HG02938 (cell line): ENCODE measurements around the gene FAM76B.

Experiments
- ATAC-seq: cut with Tn5 transposase; IDR thresholded peaks from one replicate; pipeline ENCODE4 v1.9.1; 2021; ENCODE audit warnings: mild to moderate bottlenecking, moderate library complexity; ENCODE audit not compliant: unreplicated experiment

The FAM76B gene

GRCh38 chr11:95792700-95793099, 3.1 kb upstream of the FAM76B start:
- ATAC-seq = no peak

GRCh38 chr11:95792200-95792599, 2.6 kb upstream of the FAM76B start:
- ATAC-seq = no peak

DNA sequence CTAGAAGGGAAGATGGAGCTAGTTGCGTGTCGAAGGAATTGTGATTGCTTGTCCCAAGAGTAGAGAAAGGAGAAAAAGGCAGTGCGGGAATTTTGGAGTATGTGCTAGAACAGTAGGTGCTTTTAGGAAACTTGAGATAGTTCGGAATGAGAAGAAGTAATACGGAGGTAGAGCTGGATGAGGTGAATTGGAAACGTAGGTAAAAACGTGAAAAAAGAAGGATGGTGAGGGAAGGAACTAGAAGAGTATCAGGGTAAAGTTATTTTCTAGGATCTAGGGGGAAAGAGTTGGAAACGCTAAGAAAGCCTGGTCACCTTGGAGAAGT, 2.1 kb upstream of the FAM76B start:
- no peak for ATAC-seq

DNA sequence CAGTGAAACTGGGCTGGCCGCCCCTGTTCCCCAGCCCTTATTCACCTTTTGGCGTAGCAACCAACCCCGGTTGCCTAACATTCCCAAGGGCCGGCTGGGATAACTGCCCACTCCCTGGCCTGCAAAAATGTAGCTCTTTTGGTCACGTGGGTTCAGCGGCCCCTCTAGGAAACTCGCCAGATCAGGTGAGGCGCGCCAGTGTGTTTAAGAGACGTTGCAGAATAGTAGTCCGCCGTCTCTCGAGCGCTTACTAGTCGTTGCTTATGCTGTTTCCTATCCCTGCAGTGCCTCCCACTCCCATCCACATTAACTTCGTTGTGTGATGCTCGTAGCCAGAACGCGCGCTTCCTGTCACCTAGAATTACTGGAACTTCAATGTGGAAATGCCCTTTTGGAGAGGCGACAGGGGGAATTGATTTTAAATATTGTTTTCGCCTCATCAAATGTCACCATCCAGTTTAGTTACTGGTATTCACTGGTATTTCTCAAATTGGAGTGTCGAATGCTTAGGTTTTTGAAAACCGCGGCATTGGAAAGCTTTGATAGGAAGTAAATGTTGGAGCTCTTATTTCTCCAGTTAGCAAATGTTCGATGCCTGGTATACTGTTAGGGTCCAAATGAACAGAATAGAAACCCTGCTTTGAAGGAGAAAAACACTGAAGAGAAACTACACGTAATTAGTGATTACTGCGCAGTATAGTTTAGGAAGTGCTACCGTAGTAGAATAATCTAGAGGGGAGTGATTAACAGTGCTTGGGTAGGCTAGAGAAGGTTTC, 1.5 kb upstream of the FAM76B start:
- no peak for ATAC-seq

DNA sequence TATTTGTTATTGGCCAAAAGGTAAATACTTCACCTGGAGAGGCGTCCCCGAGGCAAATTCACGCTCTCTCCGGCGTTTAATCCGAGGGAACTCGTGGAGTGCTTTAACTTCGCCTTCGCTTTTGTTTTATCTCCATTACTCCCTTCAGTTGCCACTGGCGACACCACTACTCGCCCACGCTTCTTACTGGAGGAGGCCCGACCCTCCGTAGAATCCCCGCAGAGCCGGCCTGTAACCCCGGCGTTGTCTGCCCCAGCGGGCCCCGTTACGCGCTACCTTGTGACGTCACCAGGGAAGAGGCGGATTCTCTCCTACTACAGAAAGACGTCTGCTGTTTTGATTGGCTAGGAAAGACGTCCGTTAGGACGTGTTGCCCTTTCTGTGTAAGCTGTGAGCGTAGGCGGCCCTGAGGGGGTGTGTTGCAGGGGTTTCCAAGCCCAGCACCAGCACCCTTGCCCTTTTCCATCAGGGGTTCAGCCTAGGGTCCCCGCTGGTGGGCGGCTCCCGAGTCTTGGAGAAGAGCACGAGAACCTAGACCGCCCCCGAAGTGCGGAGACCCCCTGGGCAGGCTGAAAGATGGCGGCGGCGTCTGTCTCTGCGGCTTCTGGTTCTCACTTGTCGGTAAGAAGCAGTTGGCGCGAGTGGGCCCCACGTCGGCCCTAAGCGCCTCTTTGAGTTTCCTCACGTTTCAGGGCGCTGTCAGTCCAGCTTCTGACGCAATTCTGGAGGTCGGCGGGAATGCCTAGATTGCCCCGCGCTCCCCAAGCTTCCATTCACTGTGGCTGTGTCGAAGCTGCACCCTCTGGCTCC, 746 bp upstream of the FAM76B start, which contains the start of gene CEP57:
CEP57 (plus strand) TSS at position 376 of the 810 bp plus-strand sequence; CDS start at position 577, 201 bp downstream.
- peak; percentile 68 for ATAC-seq

DNA sequence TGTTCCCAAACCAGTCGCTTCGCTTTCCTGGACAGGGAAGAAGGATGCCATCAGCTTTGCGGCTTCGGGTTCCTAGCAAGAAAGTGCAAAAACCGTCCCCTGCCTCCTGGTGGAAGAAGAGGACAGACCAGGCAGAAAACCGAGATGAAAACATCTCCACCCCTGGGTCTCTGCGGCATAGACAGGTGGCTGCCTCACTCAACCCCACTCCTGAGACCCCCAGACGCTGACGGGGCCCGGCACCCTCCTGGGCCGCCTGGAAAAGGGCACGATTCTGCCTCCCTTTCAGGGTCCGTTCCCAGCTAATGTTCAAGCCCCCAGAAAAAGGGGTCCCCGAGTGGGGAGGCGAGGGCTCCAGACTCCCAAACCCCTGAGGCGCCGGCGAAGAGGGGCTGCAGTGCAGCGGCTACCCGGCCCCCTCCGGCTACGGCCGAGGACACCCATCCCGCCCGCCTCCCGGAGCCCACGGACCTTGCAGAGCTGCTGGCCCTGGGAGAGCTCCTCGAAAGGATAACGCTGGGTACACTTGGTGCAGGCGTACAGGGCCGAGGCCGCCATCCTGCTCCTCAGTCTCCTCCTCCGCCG, 569 bp downstream of the FAM76B start:
- ATAC-seq = no peak

GRCh38 chr11:95780544-95780943, 9.0 kb downstream of the FAM76B start:
- ATAC-seq = no peak

GRCh38 chr11:95778699-95779098, 10.9 kb downstream of the FAM76B start:
- no peak for ATAC-seq

GRCh38 chr11:95776859-95777258, 12.7 kb downstream of the FAM76B start:
- no peak for ATAC-seq

- no peak for ATAC-seq
Observed at GRCh38 chr11:95768521-95768920, 21.1 kb downstream of the FAM76B start.

DNA sequence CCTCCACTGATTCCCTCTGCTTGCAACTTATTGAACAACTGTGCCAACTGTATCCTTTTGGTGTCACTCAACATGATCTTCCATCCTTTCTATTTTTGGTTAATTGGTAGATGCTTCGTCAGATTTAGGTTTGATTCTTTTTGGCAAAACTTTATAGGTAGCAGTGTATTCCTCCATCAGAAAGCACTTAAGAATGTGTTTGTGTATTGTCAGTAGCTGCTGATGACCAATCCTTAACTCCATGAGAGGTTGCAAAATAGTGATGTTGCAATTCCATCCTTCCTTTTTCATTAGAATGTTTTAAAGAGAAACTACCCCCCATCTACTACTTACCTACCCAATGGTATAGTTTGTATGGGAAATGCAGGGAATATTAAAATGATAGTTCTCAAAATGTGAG, 22.1 kb downstream of the FAM76B start:
- no peak for ATAC-seq

GRCh38 chr11:95766701-95767100, 22.9 kb downstream of the FAM76B start:
- ATAC-seq = no peak

DNA sequence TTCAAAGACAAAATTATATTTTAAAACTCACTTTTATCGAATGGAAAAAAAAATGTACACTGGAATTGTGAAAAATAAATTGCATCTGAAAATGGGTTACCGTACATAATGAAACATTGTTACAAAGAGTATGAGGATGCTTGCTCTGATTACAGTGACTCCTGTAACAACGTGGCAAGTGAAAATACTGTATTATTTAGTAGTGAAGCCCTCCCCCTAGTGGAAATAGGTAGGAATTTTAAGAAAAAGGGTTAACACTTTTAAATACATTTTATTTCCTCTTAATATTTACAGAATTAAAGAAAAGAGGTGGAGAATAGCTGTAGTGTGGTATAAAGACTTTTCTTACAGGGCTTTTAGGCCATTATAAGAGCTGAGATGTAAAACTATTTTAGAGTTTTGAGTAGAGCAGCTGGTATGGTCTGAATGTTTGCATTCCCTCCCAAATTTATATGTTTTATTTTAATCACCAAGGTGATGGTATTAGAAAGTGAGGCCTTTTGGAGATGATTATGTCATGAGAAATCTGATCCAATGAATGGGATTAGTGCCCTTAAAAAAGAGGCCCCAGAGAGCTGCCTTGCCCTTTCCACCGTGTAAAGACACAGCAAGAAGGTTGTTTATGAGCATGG, 25.2 kb downstream of the FAM76B start:
- ATAC-seq = peak; percentile 61

DNA sequence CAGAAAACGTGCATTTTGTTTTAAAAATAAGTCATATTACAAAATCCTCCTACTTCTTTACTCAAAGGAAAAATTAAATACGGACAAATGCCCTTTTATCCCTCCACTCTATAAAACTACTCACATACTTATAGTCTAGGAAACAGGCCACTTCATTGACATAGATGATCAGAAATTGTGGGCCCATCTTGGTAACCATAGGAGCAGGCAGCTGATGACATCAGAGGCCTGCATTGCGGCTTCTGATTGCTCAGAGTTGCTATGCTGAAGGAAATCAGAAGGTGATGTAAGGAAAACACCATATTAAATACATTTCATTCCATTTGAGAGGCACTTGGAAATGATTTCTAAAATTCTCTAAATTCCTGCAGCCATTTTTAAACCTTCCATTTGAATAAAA, 27.0 kb downstream of the FAM76B start:
- no peak for ATAC-seq

DNA sequence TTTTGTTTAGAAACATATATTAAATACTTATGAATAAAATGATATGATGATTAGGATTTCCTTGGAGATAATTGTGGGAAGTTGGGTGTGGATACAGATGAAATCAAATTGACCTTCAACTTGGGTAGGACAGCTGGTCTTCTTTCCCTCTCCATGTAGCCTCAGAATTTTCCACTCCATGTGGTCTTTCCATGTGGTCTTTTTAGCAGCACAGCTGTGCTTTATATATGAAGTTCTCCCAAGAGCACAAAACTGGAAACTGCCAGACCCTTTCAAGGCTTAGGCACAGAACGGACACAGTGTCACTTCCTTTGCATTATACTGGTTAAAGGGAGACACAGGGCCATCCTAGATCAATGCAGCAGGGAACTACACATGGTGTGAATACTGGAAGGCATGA, 28.6 kb downstream of the FAM76B start:
- ATAC-seq = no peak

DNA sequence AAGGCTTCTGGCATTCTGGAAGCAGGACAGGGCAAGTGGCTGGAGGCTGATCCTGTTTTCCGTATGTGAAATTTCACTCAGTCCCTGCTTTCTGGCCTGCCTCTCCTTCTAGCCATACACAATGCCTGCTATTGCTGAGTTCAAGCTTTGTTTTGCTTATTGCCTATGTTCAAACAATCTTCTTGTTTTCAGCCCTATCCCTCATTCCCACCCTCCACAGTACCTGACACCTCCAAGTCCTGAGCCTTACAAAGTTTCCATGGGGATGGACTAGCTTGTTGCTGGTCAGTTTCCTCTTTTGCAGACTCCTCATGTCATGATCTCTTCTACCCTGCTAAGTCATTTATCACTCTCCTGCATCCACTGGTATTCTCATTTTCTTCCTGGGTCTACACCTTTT, 38.1 kb downstream of the FAM76B start:
- no peak for ATAC-seq

- no peak for ATAC-seq
Observed at GRCh38 chr11:95750101-95750500, 39.5 kb downstream of the FAM76B start.

DNA sequence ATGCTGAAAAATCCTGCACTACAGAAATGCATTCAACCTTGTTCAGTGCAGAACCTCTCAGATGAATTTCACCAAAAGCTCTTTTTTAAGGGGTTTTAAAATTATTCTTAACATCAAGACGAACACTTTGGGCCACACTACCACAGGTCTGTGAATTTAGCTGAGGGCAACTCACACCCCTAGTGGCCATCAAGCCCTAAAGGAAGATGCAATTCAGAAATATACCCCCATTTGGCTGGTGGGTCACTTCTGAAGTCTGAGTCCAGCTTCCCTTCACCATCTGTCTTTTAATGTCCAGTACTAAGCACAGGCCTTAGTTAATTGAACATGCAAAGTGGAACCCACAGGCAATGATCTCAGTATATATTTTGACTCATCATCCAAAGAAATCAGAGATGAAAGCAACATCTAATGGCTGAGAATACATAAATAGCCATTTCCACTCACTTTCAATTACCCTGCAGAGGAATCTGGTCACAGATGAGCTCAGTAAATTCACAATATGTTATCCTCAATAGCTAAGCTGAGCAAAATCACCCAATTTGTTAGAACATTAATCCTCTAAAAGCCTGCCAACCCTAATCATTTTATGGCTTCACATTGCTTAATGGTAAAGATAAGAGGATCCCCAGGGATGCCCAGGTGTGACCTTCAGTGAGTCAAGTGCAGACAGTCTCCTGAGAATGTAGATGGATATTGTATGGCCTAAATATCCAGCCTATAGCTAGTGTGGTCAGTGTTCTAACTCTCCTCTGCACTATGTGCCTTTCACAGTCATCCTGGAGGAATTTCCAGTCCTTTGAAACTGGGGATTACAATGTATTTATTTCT, 50.3 kb downstream of the FAM76B start:
- ATAC-seq = no peak

DNA sequence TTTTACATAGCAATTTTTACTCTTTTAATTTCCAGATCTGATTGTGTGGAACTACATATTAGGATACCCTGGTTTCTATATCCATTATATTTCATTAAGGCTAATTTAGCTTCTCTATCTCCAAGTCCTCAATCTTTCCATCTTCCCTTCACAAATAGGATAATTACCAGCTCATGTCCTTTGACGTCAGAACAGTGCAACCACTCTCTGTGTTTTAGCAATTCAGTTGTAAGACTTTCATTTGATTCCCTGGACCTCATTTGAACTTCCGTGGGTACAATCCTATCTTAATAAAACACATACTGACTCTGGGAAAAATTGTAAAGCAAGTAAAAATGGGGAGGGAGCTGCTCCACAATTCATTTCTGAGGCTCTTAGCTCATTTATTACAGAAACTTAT, 52.8 kb downstream of the FAM76B start:
- no peak for ATAC-seq

DNA sequence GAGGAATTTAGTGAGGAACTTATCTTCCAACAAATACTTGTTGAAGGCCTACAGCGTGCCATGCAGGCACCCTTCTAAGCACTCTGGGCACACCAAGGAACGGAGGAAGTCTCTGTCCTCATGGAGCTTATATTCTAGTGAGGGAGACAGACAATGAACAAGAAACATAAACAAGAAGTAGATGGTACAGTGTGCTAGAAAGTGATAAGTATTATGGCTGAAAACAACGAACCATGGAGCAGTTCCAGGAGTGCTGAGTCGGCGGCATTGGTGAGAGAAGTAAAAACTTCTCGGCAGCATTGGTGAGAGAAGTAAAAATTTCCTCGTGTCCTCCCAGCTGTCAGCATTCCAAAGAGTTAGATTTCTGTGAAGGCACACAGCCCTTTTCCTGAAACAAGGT, 53.2 kb downstream of the FAM76B start:
- no peak for ATAC-seq
